ENCODE results near the gene ZNF541.
"Not testable (repeated sequence)": the region's sequence is repeated elsewhere in the genome, so short reads cannot be mapped to it uniquely, and the experiment has no call there.

Gene ZNF541

GRCh38 chr19:47598407-47599349 is 25.7 kb upstream of the ZNF541 start:
- no peak for DNase-seq

- no peak for DNase-seq
Observed at GRCh38 chr19:47595944-47596343, 23.0 kb upstream of the ZNF541 start.

- no peak for DNase-seq
Observed at GRCh38 chr19:47593860-47594259, 20.9 kb upstream of the ZNF541 start.

- no peak for DNase-seq
Observed at GRCh38 chr19:47589824-47590223, 16.9 kb upstream of the ZNF541 start.

GRCh38 chr19:47587295-47587694 is 14.3 kb upstream of the ZNF541 start:
- DNase-seq: no peak

- not testable (repeated sequence) for DNase-seq
Observed at GRCh38 chr19:47583161-47583560, 10.2 kb upstream of the ZNF541 start.

- DNase-seq: no peak
Observed at GRCh38 chr19:47582320-47582909, 9.5 kb upstream of the ZNF541 start.

- no peak for DNase-seq
Observed at GRCh38 chr19:47581605-47582319, 8.8 kb upstream of the ZNF541 start.

GRCh38 chr19:47580397-47580796 is 7.4 kb upstream of the ZNF541 start:
- no peak for DNase-seq

- DNase-seq: no peak
Observed at GRCh38 chr19:47572635-47573034, 313 bp downstream of the ZNF541 start.

- no peak for DNase-seq
Observed at GRCh38 chr19:47569331-47569730, 3.6 kb downstream of the ZNF541 start.

GRCh38 chr19:47564081-47564480 is 8.9 kb downstream of the ZNF541 start:
- DNase-seq: no peak

GRCh38 chr19:47561440-47562057 is 11.4 kb downstream of the ZNF541 start:
- no peak for DNase-seq

- no peak for DNase-seq
Observed at GRCh38 chr19:47560999-47561398, 11.9 kb downstream of the ZNF541 start.

GRCh38 chr19:47550129-47550528 is 22.8 kb downstream of the ZNF541 start:
- DNase-seq: no peak

GRCh38 chr19:47549261-47549862 is 23.6 kb downstream of the ZNF541 start:
- DNase-seq: no peak

GRCh38 chr19:47547199-47547598 is 25.7 kb downstream of the ZNF541 start:
- no peak for DNase-seq

GRCh38 chr19:47545061-47545948 is 27.6 kb downstream of the ZNF541 start:
- DNase-seq: no peak

GRCh38 chr19:47544476-47544875 is 28.5 kb downstream of the ZNF541 start:
- no peak for DNase-seq

GRCh38 chr19:47544075-47544474 is 28.9 kb downstream of the ZNF541 start:
- DNase-seq: no peak

GRCh38 chr19:47542030-47542475 is 30.9 kb downstream of the ZNF541 start:
- DNase-seq: no peak

GRCh38 chr19:47541518-47541917 is 31.4 kb downstream of the ZNF541 start:
- DNase-seq: no peak

All from NCI-H2081 treated with DMSO at 0.1 percent for 48 hours (cell line).